ENCODE results near the gene KRT222.

GRCh38 chr17:40675905-40676304, 10.9 kb upstream of the KRT222 start:
- no peak for TF ChIP-seq CTCF (IDR thresholded peaks at IDR 0.05)
- no peak for TF ChIP-seq EP300 (IDR thresholded peaks at IDR 0.05)
- no peak for TF ChIP-seq POLR2AphosphoS5 (IDR thresholded peaks at IDR 0.05)
- TF ChIP-seq POLR2A (IDR thresholded peaks at IDR 0.05), result no peak
